Activated CD8-positive, alpha-beta T cell treated with anti-CD3 and anti-CD28 coated beads for 36 hours (primary cell): Measurements from ENCODE around the gene GALNT17. TPM values are rescaled to one million over a fixed set of nuclear protein-coding genes. Genes with fewer than 3 reads are reported as not detected.
"Not testable (repeated sequence)": the region's sequence is repeated elsewhere in the genome, so short reads cannot be mapped to it uniquely, and the experiment has no call there.

Source experiments
- ATAC-seq: fragments of 200-7000 bp; cut with Tn5 transposase; one replicate; pipeline ENCODE4 v1.10.0; 2021; ENCODE audit warnings: mild to moderate bottlenecking, moderate library complexity
- CTCF ChIA-PET: fragments of 350-600 bp; sonication (Branson Sonifier 250); formaldehyde crosslinking; loops from one replicate; lab custom pipeline; 2021; ENCODE audit warnings: antibody characterized with exemption; lab: Charles Lee
- POLR2A ChIA-PET: fragments of 350-600 bp; sonication (Branson Sonifier 250); formaldehyde crosslinking; loops from one replicate; lab custom pipeline; 2021; ENCODE audit warnings: antibody characterized with exemption; lab: Charles Lee
- DNase-seq: peaks from one replicate; pipeline ENCODE4 v3.0.0-alpha.2; 2020
- H3K27ac Mint-ChIP-seq: one replicate; pipeline ENCODE4 v1.8.0; 2021; ENCODE audit warnings: mild to moderate bottlenecking, mixed read lengths
- H3K27me3 Mint-ChIP-seq: one replicate; pipeline ENCODE4 v1.8.0; 2021; ENCODE audit warnings: mixed read lengths
- H3K36me3 Mint-ChIP-seq: one replicate; pipeline ENCODE4 v1.8.0; 2021; ENCODE audit warnings: low read depth, mixed read lengths
- H3K4me1 Mint-ChIP-seq: one replicate; pipeline ENCODE4 v1.8.0; 2021; ENCODE audit warnings: low read depth, mixed read lengths
- H3K4me3 Mint-ChIP-seq: one replicate; pipeline ENCODE4 v1.8.0; 2021; ENCODE audit warnings: mild to moderate bottlenecking, moderate library complexity, mixed read lengths
- H3K9me3 Mint-ChIP-seq: one replicate; pipeline ENCODE4 v1.8.0; 2021; ENCODE audit warnings: mixed read lengths
- CTCF ChIP-seq: fragments of 200-600 bp; IDR thresholded peaks from one replicate; pipeline ENCODE4 v1.8.0; 2022; ENCODE audit warnings: antibody characterized with exemption, mild to moderate bottlenecking
- intact Hi-C: fragments of 100-400 bp; cut with micrococcal nuclease; formaldehyde crosslinking; loops from one replicate; pipeline ENCODE4 v1.10.0; 2022
- total RNA-seq, 2 experiments: library from RNA; stranded (reverse); gene quantifications; one replicate each; pipeline ENCODE4 v1.2.3, GENCODE V29; 2021

GALNT17 gene
- total RNA-seq, 2 experiments from 2014 or later, result not detected

- Mint-ChIP-seq H3K27ac (no peak overlapping the region), H3K27me3 (no peaks in the 10 kb centered on the region), H3K9me3 (peaks cover 2% of the 10 kb centered on the region), H3K4me3 (no peak overlapping the region), H3K36me3 (no peaks in the 10 kb centered on the region), H3K4me1 (no peaks in the 10 kb centered on the region)
- TF ChIP-seq CTCF, result no peak
- ChIA-PET CTCF (no interaction called here), POLR2A (no interaction called here)
- DNase-seq, result no peak
- ATAC-seq, result no peak
- intact Hi-C loops, result no loop called here
Observed at GRCh38 chr7:71637578-71637977, 505.6 kb downstream of the GALNT17 start.

- TF ChIP-seq CTCF, result no peak
- DNase-seq (no peak), ATAC-seq (no peak)
- no peak overlapping the region for H3K4me3 Mint-ChIP-seq
- intact Hi-C loops, result no loop called here
- ChIA-PET POLR2A (no interaction called here), CTCF (no interaction called here)
- H3K9me3 Mint-ChIP-seq, result peaks cover 2% of the 10 kb centered on the region
- H3K36me3 Mint-ChIP-seq, result no peaks in the 10 kb centered on the region
- no peaks in the 10 kb centered on the region for H3K27me3 Mint-ChIP-seq
- no peaks in the 10 kb centered on the region for H3K4me1 Mint-ChIP-seq
- H3K27ac Mint-ChIP-seq, result no peak overlapping the region
Observed at GRCh38 chr7:71638108-71638507, 506.2 kb downstream of the GALNT17 start.

GRCh38 chr7:71639382-71640085, 507.6 kb downstream of the GALNT17 start:
- no peak overlapping the region for H3K27ac Mint-ChIP-seq
- ChIA-PET POLR2A (no interaction called here), CTCF (no interaction called here)
- no peaks in the 10 kb centered on the region for H3K27me3 Mint-ChIP-seq
- ATAC-seq, result no peak
- no peak for TF ChIP-seq CTCF
- no peak for DNase-seq
- peaks cover 2% of the 10 kb centered on the region for H3K9me3 Mint-ChIP-seq
- no peak overlapping the region for H3K4me3 Mint-ChIP-seq
- no peaks in the 10 kb centered on the region for H3K36me3 Mint-ChIP-seq
- no peaks in the 10 kb centered on the region for H3K4me1 Mint-ChIP-seq
- intact Hi-C loops, result no loop called here

GRCh38 chr7:71643031-71643430, 511.1 kb downstream of the GALNT17 start:
- H3K27ac Mint-ChIP-seq, intact Hi-C loops, ATAC-seq, CTCF ChIA-PET, H3K36me3 Mint-ChIP-seq, H3K4me1 Mint-ChIP-seq, POLR2A ChIA-PET, H3K4me3 Mint-ChIP-seq, H3K27me3 Mint-ChIP-seq, DNase-seq: not testable (repeated sequence)
- peaks cover 14% of the 10 kb centered on the region for H3K9me3 Mint-ChIP-seq

- ChIA-PET POLR2A (no interaction called here), CTCF (no interaction called here)
- Mint-ChIP-seq H3K36me3 (no peaks in the 10 kb centered on the region), H3K9me3 (peaks cover 23% of the 10 kb centered on the region), H3K27me3 (no peaks in the 10 kb centered on the region), H3K4me1 (no peaks in the 10 kb centered on the region), H3K4me3 (no peak overlapping the region), H3K27ac (no peak overlapping the region)
- intact Hi-C loops, result no loop called here
- DNase-seq (no peak), ATAC-seq (no peak)
- TF ChIP-seq CTCF, result no peak
Observed at GRCh38 chr7:71645836-71646235, 513.9 kb downstream of the GALNT17 start.
